Spinal cord (tissue), 10 donors: Measurements from ENCODE around the gene NTM. TPM values are rescaled to one million over a fixed set of nuclear protein-coding genes. Genes with fewer than 3 reads are reported as not detected.

Source experiments
- DNase-seq, 6 donors: peaks; one replicate each; pipeline versions ENCODE4 v3.0.0 to v3.0.0-alpha.2; 2013 to 2015; ENCODE audit warnings: low spot score in 6 of 6, low read depth in 4 of 6
- H3K27ac ChIP-seq: one replicate; pipeline ENCODE4 v1.5.1; 2013; ENCODE audit warnings: low read depth, low read length, control low read depth
- H3K27me3 ChIP-seq: one replicate; pipeline ENCODE4 v1.6.1; 2013; ENCODE audit warnings: low read length; ENCODE audit not compliant: control insufficient read depth, insufficient read depth
- H3K36me3 ChIP-seq: one replicate; pipeline ENCODE4 v1.6.1; 2013; ENCODE audit warnings: low read length; ENCODE audit not compliant: control insufficient read depth, insufficient read depth
- H3K4me1 ChIP-seq: one replicate; pipeline ENCODE4 v1.6.1; 2013; ENCODE audit warnings: low read length; ENCODE audit not compliant: control insufficient read depth, insufficient read depth
- H3K4me3 ChIP-seq: one replicate; pipeline ENCODE4 v1.5.1; 2013; ENCODE audit warnings: low read depth, low read length, control low read depth
- H3K9me3 ChIP-seq: one replicate; pipeline ENCODE4 v1.6.1; 2013; ENCODE audit warnings: low read length; ENCODE audit not compliant: control insufficient read depth, insufficient read depth
- WGBS: methylation state at CpG from one replicate; pipeline ENCODE4 v1.1.5; 2013; ENCODE audit warnings: missing lambda C conversion rate; ENCODE audit not compliant: insufficient coverage; 5-methylcytosine and 5-hydroxymethylcytosine counted together
- polyA plus RNA-seq, 2 donors: library from polyadenylated mRNA; unstranded; fragments of 120-200 nt; gene quantifications; one replicate each; pipeline ENCODE4 v1.2.1, GENCODE V29; 2013; ENCODE audit not compliant: insufficient read length in 2 of 2
- total RNA-seq, 2 donors: library from RNA; depleted of rRNA in 1 of 2; stranded (reverse); fragments of 120-200 nt in 1 of 2; fragments of >200 nt in 1 of 2; gene quantifications; one replicate each; pipeline versions ENCODE4 v1.2.3 to v1.2.4, GENCODE V29; 2013 to 2014
- donor health status: healthy.

The NTM gene
- total and polyA plus RNA-seq, 4 donors, result 69.3 to 181 (median 155) TPM

- no peaks in the 10 kb centered on the region for H3K27me3 ChIP-seq
- H3K36me3 ChIP-seq, result no peaks in the 10 kb centered on the region
- H3K4me3 ChIP-seq, result no peak overlapping the region
- H3K4me1 ChIP-seq, result peaks cover 13% of the 10 kb centered on the region
- no CpG with 5 or more reads among the region's 6 CpGs for WGBS
- no peak overlapping the region for H3K27ac ChIP-seq
- H3K9me3 ChIP-seq, result no peaks in the 10 kb centered on the region
- DNase-seq, result no peak
Measured at GRCh38 chr11:131822506-131822905, 452.1 kb downstream of the NTM start.

GRCh38 chr11:131823772-131824171, 453.4 kb downstream of the NTM start:
- DNase-seq, result peak in 2 of 6 donors; percentile 40 to 68

GRCh38 chr11:131824771-131825170, 454.4 kb downstream of the NTM start:
- DNase-seq, result no peak
- H3K4me1 ChIP-seq, result peaks cover 7% of the 10 kb centered on the region
- H3K27ac ChIP-seq, result no peak overlapping the region
- no peaks in the 10 kb centered on the region for H3K36me3 ChIP-seq
- H3K27me3 ChIP-seq, result no peaks in the 10 kb centered on the region
- no peak overlapping the region for H3K4me3 ChIP-seq
- no CpG with 5 or more reads among the region's 3 CpGs for WGBS
- no peaks in the 10 kb centered on the region for H3K9me3 ChIP-seq

More at GRCh38 chr11:131823772-131824171, 453.4 kb downstream of the NTM start:
- Histone ChIP-seq H3K9me3 (no peaks in the 10 kb centered on the region), H3K4me1 (peaks cover 11% of the 10 kb centered on the region), H3K4me3 (no peak overlapping the region), H3K27ac (no peak overlapping the region), H3K27me3 (no peaks in the 10 kb centered on the region), H3K36me3 (no peaks in the 10 kb centered on the region)
- 63% methylated on average over 2 of the region's 2 CpGs for WGBS

- no CpG with 5 or more reads among the region's 1 CpG for WGBS
- DNase-seq, result no peak
- no peak overlapping the region for H3K27ac ChIP-seq
- H3K4me3 ChIP-seq, result no peak overlapping the region
- peaks cover 4% of the 10 kb centered on the region for H3K4me1 ChIP-seq
- H3K36me3 ChIP-seq, result no peaks in the 10 kb centered on the region
- no peaks in the 10 kb centered on the region for H3K27me3 ChIP-seq
- H3K9me3 ChIP-seq, result no peaks in the 10 kb centered on the region
Measured at GRCh38 chr11:131827430-131827829, 457.0 kb downstream of the NTM start.

- no peaks in the 10 kb centered on the region for H3K9me3 ChIP-seq
- H3K4me3 ChIP-seq, result no peak overlapping the region
- H3K4me1 ChIP-seq, result no peaks in the 10 kb centered on the region
- H3K27me3 ChIP-seq, result no peaks in the 10 kb centered on the region
- no peak overlapping the region for H3K27ac ChIP-seq
- no peak for DNase-seq
- H3K36me3 ChIP-seq, result no peaks in the 10 kb centered on the region
- WGBS, result no CpG with 5 or more reads among the region's 1 CpG
Measured at GRCh38 chr11:131829725-131830124, 459.3 kb downstream of the NTM start.

GRCh38 chr11:131832079-131832478, 461.7 kb downstream of the NTM start:
- Histone ChIP-seq H3K9me3 (peaks cover 1% of the 10 kb centered on the region), H3K27me3 (no peaks in the 10 kb centered on the region), H3K4me3 (no peak overlapping the region), H3K27ac (no peak overlapping the region), H3K36me3 (no peaks in the 10 kb centered on the region), H3K4me1 (no peaks in the 10 kb centered on the region)
- peak in 1 of 6 donors; percentile 29 for DNase-seq
- no CpG with 5 or more reads among the region's 4 CpGs for WGBS

- H3K9me3 ChIP-seq, result peaks cover 1% of the 10 kb centered on the region
- H3K4me1 ChIP-seq, result no peaks in the 10 kb centered on the region
- 85% methylated on average over 2 of the region's 2 CpGs for whole genome bisulfite sequencing
- no peak for DNase-seq
- no peaks in the 10 kb centered on the region for H3K36me3 ChIP-seq
- no peaks in the 10 kb centered on the region for H3K27me3 ChIP-seq
- no peak overlapping the region for H3K4me3 ChIP-seq
- no peak overlapping the region for H3K27ac ChIP-seq
Measured at GRCh38 chr11:131833366-131833765, 463.0 kb downstream of the NTM start.

- Histone ChIP-seq H3K4me1 (no peaks in the 10 kb centered on the region), H3K9me3 (peaks cover 1% of the 10 kb centered on the region), H3K36me3 (no peaks in the 10 kb centered on the region), H3K4me3 (no peak overlapping the region), H3K27ac (no peak overlapping the region), H3K27me3 (no peaks in the 10 kb centered on the region)
- 96% methylated on average over 8 of the region's 14 CpGs for WGBS
- DNase-seq, result no peak
Measured at GRCh38 chr11:131837562-131837961, 467.1 kb downstream of the NTM start.

GRCh38 chr11:131838016-131838415, 467.6 kb downstream of the NTM start:
- H3K4me3 ChIP-seq, result no peak overlapping the region
- H3K36me3 ChIP-seq, result no peaks in the 10 kb centered on the region
- DNase-seq, result peak in 1 of 6 donors; percentile 76
- H3K27ac ChIP-seq, result no peak overlapping the region
- H3K4me1 ChIP-seq, result no peaks in the 10 kb centered on the region
- no peaks in the 10 kb centered on the region for H3K27me3 ChIP-seq
- H3K9me3 ChIP-seq, result peaks cover 1% of the 10 kb centered on the region
- WGBS, result 94% methylated on average over 8 of the region's 12 CpGs

GRCh38 chr11:131839326-131839725, 468.9 kb downstream of the NTM start:
- no peak for DNase-seq
- Histone ChIP-seq H3K4me1 (no peaks in the 10 kb centered on the region), H3K36me3 (no peaks in the 10 kb centered on the region), H3K27ac (no peak overlapping the region), H3K4me3 (no peak overlapping the region), H3K27me3 (no peaks in the 10 kb centered on the region), H3K9me3 (peaks cover 1% of the 10 kb centered on the region)
- WGBS, result 79% methylated on average over 1 of the region's 2 CpGs
